ENCODE measurements around the gene FAM117A. TPM values are rescaled to one million over a fixed set of nuclear protein-coding genes. Genes with fewer than 3 reads are reported as not detected.

The FAM117A gene
- total RNA-seq, 1 experiment from 2014 or later = 6.1 TPM

DNA sequence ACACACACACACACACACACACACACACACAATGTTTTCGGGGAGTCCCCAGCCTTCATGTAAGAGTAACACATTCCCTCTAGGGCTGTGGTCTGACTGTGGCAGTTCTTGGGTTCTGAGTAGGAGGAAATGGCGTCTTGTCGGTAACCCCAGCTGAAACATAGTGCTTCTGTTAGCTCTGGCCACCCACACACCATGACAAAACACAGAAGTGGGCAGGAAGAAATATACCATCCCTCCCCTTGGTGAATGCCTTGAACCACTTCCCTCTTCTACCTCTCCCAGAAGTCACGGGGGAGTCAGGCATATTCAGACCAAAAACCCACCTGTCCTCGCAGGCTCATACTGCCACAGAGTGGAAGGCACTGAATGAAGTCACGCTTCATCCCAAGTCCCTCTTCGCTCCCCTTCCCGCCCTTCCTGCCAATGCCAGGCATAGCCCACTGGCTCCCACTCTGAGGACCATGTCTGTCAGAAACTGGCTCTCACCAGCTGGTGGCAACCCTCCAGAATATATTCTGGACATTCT lies 67.6 kb downstream of the FAM117A start:
- in situ Hi-C loops (cut with HindIII; ENCODE audit: low pct_unique_long_range_greater_than_20kb, low sequenced_read_pairs) = no loop called here
- no peak for DNase-seq (ENCODE audit: low read depth, low spot score)

DNA sequence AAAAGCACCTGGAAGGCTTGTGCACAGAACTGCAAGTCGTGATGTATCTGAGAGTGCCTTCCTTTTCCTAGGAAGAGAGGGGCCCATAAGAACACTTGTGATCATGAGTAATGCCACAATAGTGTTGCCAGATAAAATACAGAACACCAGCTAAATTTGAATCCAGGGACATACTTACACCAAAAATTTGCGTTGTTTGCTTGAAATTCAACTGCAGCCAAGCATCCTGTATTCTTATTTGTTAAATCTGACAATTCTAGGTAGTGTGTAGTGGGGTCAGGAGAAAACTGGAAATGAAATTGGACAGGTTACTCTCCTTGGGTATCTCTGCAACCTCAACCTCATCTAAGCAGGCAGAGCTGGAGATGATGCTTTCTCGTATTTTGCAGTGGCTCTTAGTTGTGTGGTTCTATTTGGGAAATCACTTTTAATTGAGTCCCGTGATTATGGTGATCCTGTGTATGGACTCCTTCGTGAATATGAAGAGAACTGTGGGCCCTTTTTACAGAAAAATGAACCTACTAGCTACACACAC lies 68.2 kb downstream of the FAM117A start:
- no peak for DNase-seq (ENCODE audit: low read depth, low spot score)
- in situ Hi-C loops (cut with HindIII; ENCODE audit: low pct_unique_long_range_greater_than_20kb, low sequenced_read_pairs) = no loop called here

- in situ Hi-C loops (cut with HindIII; ENCODE audit: low pct_unique_long_range_greater_than_20kb, low sequenced_read_pairs) = no loop called here
- DNase-seq (ENCODE audit: low read depth, low spot score) = peak; percentile 29
Observed at GRCh38 chr17:49694847-49695697, 68.9 kb downstream of the FAM117A start.

GRCh38 chr17:49692751-49693150 lies 71.2 kb downstream of the FAM117A start:
- DNase-seq (ENCODE audit: low read depth, low spot score) = no peak
- in situ Hi-C loops (cut with HindIII; ENCODE audit: low pct_unique_long_range_greater_than_20kb, low sequenced_read_pairs) = no loop called here

GRCh38 chr17:49691677-49692191 lies 72.2 kb downstream of the FAM117A start:
- in situ Hi-C loops (cut with HindIII; ENCODE audit: low pct_unique_long_range_greater_than_20kb, low sequenced_read_pairs) = no loop called here
- DNase-seq (ENCODE audit: low read depth, low spot score) = no peak

GRCh38 chr17:49691086-49691676 lies 72.8 kb downstream of the FAM117A start:
- peak; percentile 54 for DNase-seq (ENCODE audit: low read depth, low spot score)
- in situ Hi-C loops (cut with HindIII; ENCODE audit: low pct_unique_long_range_greater_than_20kb, low sequenced_read_pairs) = no loop called here

DNA sequence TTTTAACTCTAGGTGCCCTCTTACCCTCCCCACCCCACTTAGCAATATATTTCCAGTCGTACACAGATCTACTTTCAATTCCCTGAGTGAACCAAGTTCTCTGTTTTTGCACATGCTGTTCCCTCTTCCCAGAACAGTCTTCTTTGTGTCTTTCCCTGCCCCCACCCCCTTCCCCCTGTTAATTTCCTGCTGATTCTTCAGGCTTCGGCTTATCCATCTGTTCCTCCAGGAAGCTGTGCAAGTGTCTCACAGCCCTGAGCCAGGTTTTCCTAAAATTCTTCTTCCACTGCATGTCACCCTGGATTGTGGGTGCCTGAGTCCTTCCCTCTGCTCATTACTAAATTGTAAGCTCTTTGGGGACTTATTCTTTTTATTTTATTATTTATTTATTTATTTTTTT lies 73.7 kb downstream of the FAM117A start:
- no peak for DNase-seq (ENCODE audit: low read depth, low spot score)
- in situ Hi-C loops (cut with HindIII; ENCODE audit: low pct_unique_long_range_greater_than_20kb, low sequenced_read_pairs) = no loop called here

DNA sequence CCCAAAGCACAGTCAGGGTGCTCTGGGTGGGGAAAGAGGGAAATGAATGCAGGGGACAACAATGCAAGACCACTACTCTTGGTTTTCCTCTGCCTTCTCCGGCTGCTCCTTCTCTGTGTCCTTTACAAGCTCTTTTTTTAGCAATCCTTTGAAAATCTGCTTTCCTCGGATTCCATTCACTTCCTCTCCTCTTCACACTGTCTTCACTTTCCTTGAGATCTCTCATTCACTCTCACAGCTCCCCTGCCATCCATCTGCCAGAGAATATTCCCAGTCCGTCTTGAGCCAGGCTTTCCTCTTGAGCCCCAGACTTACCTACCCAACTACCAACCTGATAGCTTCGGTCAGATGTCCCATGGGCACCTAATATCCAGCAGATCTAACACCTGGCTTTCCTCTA lies 75.1 kb downstream of the FAM117A start:
- DNase-seq (ENCODE audit: low read depth, low spot score) = no peak
- in situ Hi-C loops (cut with HindIII; ENCODE audit: low pct_unique_long_range_greater_than_20kb, low sequenced_read_pairs) = no loop called here

- in situ Hi-C loops (cut with HindIII; ENCODE audit: low pct_unique_long_range_greater_than_20kb, low sequenced_read_pairs) = no loop called here
- DNase-seq (ENCODE audit: low read depth, low spot score) = peak; percentile 45
Observed at GRCh38 chr17:49687878-49688491, 75.9 kb downstream of the FAM117A start.

- DNase-seq (ENCODE audit: low read depth, low spot score) = no peak
- in situ Hi-C loops (cut with HindIII; ENCODE audit: low pct_unique_long_range_greater_than_20kb, low sequenced_read_pairs) = no loop called here
Observed at GRCh38 chr17:49681106-49681979, 82.6 kb downstream of the FAM117A start.

GRCh38 chr17:49680314-49680713 lies 83.6 kb downstream of the FAM117A start:
- in situ Hi-C loops (cut with HindIII; ENCODE audit: low pct_unique_long_range_greater_than_20kb, low sequenced_read_pairs) = no loop called here
- no peak for DNase-seq (ENCODE audit: low read depth, low spot score)

- in situ Hi-C loops (cut with HindIII; ENCODE audit: low pct_unique_long_range_greater_than_20kb, low sequenced_read_pairs) = no loop called here
- DNase-seq (ENCODE audit: low read depth, low spot score) = peak; percentile 99
Observed at GRCh38 chr17:49677933-49678847, 85.7 kb downstream of the FAM117A start, which contains the start of gene SPOP. TSS of gene SPOP (minus strand) at chr17:49678097. CDS start at chr17:49622810, 55,287 bp downstream.

DNA sequence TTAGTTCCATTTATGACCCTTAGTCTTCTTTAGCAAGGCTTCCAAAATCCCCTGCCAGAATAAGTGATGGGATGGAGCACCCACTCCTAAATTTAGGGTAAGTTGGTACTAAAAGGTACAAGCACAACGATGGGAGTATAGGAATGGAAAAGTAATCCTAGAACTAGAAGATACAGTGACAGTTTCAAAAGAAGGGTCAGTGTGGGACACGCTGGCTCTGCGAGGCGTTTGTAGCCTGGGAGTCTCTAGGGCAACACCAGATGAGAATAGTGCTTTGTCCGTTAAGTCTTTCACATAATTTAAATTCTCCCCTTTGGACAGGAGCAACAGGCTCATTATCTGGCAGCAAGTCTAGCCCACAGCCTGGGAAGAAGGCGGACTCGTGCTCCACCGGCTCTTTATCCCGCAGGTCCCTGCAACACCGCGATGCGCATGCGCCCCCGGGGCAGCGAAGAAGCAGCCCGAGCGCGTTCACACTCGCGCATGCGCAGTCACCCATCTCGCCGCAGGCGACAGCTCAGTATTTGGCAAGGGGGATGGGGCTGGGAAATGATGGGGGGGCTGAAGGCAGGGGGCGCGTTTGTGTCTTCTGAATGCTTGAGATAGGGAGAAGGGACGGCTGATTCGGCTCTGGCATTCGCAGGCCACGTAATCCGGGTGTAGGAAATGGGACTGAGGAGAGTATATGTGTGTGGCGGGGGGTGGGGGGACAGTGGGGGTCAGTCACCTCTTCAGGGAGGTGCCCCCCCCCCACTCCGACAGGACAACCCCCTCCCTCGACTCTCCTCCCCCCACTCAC lies 86.6 kb downstream of the FAM117A start:
- in situ Hi-C loops (cut with HindIII; ENCODE audit: low pct_unique_long_range_greater_than_20kb, low sequenced_read_pairs) = no loop called here
- peak; percentile 94 for DNase-seq (ENCODE audit: low read depth, low spot score)

DNA sequence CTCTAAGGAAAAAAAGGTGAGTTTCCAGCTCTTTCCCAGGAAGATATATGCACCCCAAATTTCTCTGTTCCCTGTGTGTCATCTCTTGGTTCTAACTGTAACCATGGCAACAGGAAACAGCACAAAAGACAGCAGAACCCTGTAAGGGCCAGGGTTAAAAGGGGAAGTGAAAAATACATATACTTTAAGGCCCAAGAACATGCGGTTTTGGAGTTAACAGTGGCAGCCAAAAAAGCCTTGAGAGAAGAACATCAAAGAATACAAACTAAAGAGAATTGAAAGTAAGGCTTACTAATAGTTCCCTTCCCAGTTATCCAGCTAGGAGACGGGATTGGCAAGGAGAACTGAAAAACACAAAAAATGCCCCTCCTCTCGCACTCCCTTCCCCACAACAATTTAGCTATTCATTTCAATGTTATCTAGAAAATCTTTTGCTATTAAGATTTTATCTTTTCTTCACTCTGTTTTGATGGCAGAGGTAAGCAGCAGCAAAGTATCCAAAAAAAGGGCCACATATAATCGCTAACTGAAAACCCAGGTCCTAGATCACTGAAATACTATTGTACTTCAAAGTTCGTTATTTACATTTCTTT lies 87.6 kb downstream of the FAM117A start:
- in situ Hi-C loops (cut with HindIII; ENCODE audit: low pct_unique_long_range_greater_than_20kb, low sequenced_read_pairs) = no loop called here
- DNase-seq (ENCODE audit: low read depth, low spot score) = no peak

DNA sequence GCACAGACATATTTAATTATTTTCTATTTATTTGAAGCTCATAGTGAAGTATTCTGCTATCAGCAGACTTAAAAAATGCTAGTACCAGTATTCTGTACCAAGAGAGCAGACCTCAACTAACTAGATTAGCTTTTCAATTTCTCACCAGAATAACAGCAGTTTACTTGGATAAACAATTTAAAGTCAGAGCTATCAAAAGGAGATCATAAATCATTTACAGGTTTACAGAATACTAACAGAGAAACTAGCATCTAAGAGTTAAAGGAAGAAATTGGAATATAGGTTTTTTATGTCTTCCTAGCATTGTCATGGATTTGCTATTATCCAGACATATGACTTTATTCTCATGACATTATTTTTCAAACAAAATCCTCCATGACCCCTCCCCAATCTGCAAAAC lies 89.4 kb downstream of the FAM117A start:
- DNase-seq (ENCODE audit: low read depth, low spot score) = no peak
- in situ Hi-C loops (cut with HindIII; ENCODE audit: low pct_unique_long_range_greater_than_20kb, low sequenced_read_pairs) = no loop called here
